ENCODE results near the gene PDK1.

Gene PDK1

DNA sequence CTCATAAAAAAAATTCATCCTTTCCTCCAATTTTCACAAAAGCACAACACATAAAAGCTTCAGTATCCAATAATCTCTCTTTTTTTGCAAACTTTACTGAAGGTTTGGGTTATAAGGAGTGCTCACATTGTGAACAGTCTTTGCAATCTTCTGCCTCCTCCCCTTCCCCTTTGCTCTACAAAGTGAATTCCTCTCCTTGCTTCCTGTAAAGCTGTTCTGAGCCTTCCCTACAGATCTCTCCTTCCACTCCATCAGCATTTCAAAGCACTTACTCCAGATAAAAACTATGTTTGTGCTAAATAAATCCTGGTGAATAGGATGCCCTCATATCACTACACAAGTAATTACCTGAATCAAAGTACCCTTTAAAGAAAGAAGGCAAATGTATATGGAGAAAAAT, 4.6 kb upstream of the PDK1 start:
- no peak overlapping the region for H3K4me3 ChIP-seq (ENCODE audit: low read depth, low read length)
- DNase-seq (ENCODE audit: low read depth): no peak
- TF ChIP-seq, protein P1, sequence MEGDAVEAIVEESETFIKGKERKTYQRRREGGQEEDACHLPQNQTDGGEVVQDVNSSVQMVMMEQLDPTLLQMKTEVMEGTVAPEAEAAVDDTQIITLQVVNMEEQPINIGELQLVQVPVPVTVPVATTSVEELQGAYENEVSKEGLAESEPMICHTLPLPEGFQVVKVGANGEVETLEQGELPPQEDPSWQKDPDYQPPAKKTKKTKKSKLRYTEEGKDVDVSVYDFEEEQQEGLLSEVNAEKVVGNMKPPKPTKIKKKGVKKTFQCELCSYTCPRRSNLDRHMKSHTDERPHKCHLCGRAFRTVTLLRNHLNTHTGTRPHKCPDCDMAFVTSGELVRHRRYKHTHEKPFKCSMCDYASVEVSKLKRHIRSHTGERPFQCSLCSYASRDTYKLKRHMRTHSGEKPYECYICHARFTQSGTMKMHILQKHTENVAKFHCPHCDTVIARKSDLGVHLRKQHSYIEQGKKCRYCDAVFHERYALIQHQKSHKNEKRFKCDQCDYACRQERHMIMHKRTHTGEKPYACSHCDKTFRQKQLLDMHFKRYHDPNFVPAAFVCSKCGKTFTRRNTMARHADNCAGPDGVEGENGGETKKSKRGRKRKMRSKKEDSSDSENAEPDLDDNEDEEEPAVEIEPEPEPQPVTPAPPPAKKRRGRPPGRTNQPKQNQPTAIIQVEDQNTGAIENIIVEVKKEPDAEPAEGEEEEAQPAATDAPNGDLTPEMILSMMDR (IDR thresholded peaks at IDR 0.05; ENCODE audit: low read depth, low read length, missing control alignments): no peak

DNA sequence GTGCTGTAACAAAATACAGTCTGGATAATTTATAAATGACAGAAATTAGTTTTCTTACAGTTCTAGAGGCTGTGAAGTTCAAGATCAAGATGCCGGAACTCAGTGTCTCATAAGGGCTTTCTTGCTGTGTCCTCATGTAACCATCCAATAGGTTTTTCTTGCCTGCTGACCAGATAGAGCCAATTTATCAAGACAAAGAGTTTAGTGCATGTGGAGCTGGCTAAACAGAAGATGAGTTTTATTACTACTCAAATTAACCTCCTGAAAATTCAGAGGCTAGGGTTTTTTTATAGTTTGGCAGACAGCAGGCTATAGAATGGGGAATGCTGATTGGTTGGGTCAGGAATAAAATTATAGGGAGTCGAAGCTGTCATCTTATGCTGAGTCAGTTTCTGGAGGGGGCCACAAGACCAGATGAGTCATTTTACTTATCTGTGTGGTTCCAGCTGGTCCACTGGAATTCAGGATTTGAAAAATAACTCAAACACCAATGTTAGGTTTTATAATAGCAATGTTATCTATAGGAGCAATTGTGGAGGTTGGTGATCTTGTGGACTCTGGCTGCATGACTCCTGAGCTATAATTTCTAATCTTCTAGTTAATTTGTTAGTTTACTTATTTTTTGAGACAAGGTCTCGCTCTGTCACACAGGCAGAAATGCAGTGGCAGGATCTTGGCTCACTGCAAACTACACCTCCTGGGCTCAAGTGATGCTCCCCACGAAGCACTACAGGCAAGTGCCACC, 3.2 kb upstream of the PDK1 start:
- DNase-seq (ENCODE audit: low read depth): no peak
- TF ChIP-seq, protein P1 (IDR thresholded peaks at IDR 0.05; ENCODE audit: low read depth, low read length, missing control alignments): no peak
- H3K4me3 ChIP-seq (ENCODE audit: low read depth, low read length): no peak overlapping the region

DNA sequence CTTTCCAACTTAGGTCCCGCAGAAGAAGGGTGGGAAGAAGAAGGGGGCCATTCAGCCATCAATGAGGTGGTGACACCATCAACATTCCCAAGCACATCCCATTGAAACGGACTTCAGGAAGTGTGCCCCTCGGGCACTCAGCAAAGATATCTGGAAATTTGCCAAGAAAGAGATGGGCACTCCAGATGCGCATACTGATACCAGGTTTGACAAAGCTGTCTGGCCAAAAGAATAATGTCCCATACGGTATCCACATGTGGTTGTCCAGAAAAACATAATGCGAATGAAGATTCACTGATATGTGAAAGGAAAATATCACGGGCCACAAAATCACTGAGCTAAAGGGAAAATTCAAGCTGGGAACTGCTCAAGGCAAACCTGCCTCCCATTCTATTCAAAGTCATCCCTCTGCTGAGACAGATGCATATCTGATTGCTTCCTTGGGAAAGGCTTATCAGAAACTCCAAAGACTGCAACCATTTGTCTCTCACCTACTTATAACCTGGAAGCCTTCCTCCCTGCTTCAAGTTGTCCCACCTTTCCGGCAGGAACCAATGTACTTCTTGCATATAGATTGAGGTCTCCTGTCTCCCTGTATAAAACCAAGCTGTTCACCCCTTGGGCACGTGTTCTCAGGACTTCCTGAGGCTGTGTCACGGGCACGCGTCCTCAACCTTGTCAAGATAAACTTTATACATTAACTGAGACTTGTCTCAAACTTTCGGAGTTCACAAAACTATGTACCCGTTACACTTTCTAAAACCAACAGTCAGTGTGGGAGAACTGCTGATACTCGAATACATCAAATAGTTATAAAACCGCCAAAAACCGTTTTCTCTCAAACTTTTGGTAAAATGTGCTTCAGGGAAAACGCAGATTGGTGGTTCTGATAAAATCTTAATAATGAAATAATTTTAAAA, 1.3 kb upstream of the PDK1 start:
- TF ChIP-seq, protein P1 (IDR thresholded peaks at IDR 0.05; ENCODE audit: low read depth, low read length, missing control alignments): no peak
- no peak for DNase-seq (ENCODE audit: low read depth)

DNA sequence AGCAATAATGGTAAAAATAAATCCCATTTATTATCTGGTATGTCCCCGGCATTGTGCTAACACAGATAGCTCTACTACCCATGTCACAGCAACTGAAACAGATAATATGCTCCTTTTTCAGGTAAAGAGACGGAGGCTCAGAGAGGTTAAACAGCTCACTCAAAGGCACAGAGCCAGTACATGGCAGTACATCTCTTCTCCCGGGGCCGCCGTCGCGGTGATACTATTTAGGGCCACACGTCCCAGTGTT, 693 bp upstream of the PDK1 start:
- no peak for DNase-seq (ENCODE audit: low read depth)
- TF ChIP-seq, protein P1 (IDR thresholded peaks at IDR 0.05; ENCODE audit: low read depth, low read length, missing control alignments): no peak
- H3K4me3 ChIP-seq (ENCODE audit: low read depth, low read length): peak overlapping the region; percentile 99

More for the DNA sequence above, 1.3 kb upstream of the PDK1 start:
- H3K4me3 ChIP-seq (ENCODE audit: low read depth, low read length): peak overlapping the region; percentile 99

DNA sequence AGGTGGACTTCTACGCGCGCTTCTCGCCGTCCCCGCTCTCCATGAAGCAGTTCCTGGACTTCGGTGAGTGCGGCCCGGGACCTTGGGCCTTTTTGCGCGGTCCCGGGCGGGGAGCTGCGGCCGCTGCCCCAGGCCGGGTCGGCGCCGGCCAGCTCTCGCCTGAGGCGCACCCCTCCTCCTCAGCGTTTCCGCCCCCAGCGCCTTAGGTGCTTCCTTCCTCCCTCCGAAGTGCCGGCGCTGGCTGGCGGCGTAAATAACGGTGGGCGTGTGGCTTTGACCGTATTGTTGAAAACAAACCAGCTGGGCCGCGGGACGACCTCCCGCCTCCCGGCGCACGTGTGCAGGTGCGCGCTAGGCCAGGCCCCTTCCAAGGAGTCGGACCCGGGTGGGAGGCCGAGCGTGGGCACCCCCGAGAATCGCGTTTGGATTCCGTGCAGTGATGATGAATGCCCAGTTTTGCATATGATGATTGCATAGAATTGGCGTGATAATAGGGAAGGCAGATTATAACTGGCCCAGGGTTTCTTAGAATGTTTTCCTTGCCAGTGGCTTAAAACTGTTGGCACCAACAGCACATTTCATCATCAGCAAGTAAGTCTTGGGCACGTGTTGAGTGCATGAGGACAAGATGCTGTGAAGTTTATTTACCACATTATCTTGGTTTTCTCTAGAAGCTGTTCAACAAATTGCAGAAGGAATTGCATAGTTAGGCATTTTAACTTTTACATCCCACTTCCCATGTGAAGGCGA, 569 bp downstream of the PDK1 start:
- TF ChIP-seq, protein P1 (IDR thresholded peaks at IDR 0.05; ENCODE audit: low read depth, low read length, missing control alignments): no peak
- DNase-seq (ENCODE audit: low read depth): peak; percentile 60
- H3K4me3 ChIP-seq (ENCODE audit: low read depth, low read length): peak overlapping the region; percentile 99

DNA sequence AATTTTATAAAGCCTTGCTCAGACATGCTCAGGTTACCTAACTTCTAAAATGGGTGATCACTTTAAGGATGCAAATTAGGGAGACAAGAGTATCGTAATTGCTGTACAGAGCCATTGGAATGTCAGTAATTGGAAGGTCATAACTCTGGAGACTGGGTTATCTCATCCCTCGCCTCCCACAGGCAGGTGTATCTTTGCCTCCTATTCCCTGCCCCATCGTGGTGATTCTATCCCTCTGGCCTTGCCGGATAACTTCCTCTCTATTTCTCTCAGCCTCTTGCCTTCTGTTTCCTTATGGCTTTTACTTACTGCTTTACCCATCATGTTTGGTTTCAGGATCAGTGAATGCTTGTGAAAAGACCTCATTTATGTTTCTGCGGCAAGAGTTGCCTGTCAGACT, 2.5 kb downstream of the PDK1 start:
- TF ChIP-seq, protein P1 (IDR thresholded peaks at IDR 0.05; ENCODE audit: low read depth, low read length, missing control alignments): no peak
- DNase-seq (ENCODE audit: low read depth): no peak
- H3K4me3 ChIP-seq (ENCODE audit: low read depth, low read length): no peak overlapping the region; the same call in 1 of the 2 replicates
